Activated CD4-positive, alpha-beta T cell treated with anti-CD3 and anti-CD28 coated beads for 36 hours (primary cell): ENCODE measurements around the gene PRDX5. TPM values are rescaled to one million over a fixed set of nuclear protein-coding genes. Genes with fewer than 3 reads are reported as not detected.
A peak's percentile ranks its signal among the peaks of the same experiment; 100 is the strongest.

Source experiments
- ATAC-seq: fragments of 200-7000 bp; cut with Tn5 transposase; one replicate; pipeline ENCODE4 v1.10.0; 2021; ENCODE audit warnings: mild to moderate bottlenecking, moderate library complexity
- CTCF ChIA-PET: fragments of 350-600 bp; sonication (Branson Sonifier 250); formaldehyde crosslinking; loops from one replicate; lab custom pipeline; 2021; ENCODE audit warnings: antibody characterized with exemption; lab: Charles Lee
- POLR2A ChIA-PET: fragments of 350-600 bp; sonication (Branson Sonifier 250); formaldehyde crosslinking; loops from one replicate; lab custom pipeline; 2021; ENCODE audit warnings: antibody characterized with exemption, inconsistent platforms; lab: Charles Lee
- DNase-seq: peaks from one replicate; pipeline ENCODE4 v3.0.0-alpha.2; 2020
- H3K27ac Mint-ChIP-seq: one replicate; pipeline ENCODE4 v1.8.0; 2021; ENCODE audit warnings: mixed read lengths
- H3K27me3 Mint-ChIP-seq: one replicate; pipeline ENCODE4 v1.8.0; 2021; ENCODE audit warnings: mixed read lengths
- H3K36me3 Mint-ChIP-seq: one replicate; pipeline ENCODE4 v1.8.0; 2021; ENCODE audit warnings: low read depth, mixed read lengths
- H3K4me1 Mint-ChIP-seq: one replicate; pipeline ENCODE4 v1.8.0; 2021; ENCODE audit warnings: mixed read lengths
- H3K4me3 Mint-ChIP-seq: one replicate; pipeline ENCODE4 v1.8.0; 2021; ENCODE audit warnings: mild to moderate bottlenecking, moderate library complexity, mixed read lengths
- H3K9me3 Mint-ChIP-seq: one replicate; pipeline ENCODE4 v1.8.0; 2021; ENCODE audit warnings: low read depth, mixed read lengths
- intact Hi-C, 2 experiments: fragments of 100-400 bp; cut with DNase I in 1 of 2; cut with micrococcal nuclease in 1 of 2; formaldehyde crosslinking; loops; one replicate each; pipeline versions ENCODE4 v1.14.2 to v1.15.1; 2022 to 2024; cut with DNase I, micrococcal nuclease
- microRNA-seq: library from miRNA; unstranded; fragments of <30 nt; microRNA quantifications from one replicate; pipeline ENCODE4 v1.2.0, GENCODE V29; 2021; ENCODE audit warnings: borderline replicate concordance
- total RNA-seq, 2 experiments: library from RNA; stranded (reverse); gene quantifications; one replicate each; pipeline ENCODE4 v1.2.3, GENCODE V29; 2021

Gene PRDX5
- total RNA-seq, 2 experiments from 2014 or later, result 110 to 142 TPM

DNA sequence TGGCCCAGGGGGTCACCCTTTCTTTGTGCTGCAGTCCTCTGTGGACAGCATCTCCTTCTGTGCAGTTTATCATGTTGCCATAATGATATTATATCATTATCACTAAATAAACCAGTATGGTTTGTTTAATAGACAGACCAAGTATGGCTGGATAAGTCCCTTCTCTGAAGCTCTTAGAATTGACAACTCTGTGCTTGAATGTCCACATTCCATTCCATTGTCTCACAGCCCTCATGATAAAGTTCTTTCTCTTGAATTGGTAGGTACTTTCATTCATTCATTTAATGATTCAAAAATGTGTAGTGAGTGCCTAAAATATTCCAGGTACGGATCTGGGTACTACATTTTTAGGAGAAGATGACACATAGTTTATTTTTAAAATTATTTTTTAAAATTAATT, 48.8 kb downstream of the PRDX5 start:
- peaks cover 49% of the 10 kb centered on the region for H3K36me3 Mint-ChIP-seq

DNA sequence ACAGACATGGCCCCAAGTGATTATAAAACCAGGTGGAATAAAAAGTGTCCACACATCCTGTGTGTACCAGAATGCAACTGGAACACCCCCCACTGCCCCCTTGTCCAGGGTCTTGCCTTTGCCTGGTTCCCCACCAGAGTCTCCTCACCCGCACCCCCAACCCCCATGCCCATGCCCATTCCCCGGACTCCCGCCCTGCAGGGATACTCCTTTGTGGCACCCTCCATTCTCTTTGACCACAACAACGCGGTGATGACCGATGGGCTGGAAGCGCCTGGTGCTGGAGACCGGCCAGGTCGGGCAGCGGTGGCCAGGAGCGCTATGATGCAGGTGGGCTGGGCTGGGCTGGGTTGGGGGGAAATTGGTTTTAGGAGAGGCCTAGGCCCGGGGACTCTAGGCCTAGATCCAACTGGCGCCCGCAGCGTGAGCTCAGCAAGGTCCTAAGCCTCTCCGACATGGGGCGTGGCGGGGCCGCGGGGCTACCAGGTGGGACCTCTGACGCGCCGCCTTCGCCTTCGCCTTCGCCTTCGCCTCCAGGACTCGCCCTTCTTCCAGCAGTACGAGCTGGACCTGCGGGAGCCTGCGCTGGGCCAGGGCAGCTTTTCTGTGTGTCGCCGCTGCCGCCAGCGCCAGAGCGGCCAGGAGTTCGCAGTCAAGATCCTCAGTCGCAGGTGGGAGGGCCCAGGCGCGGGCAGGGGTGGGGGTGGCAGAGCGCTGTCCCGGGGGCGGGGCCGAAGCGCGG, 50.2 kb downstream of the PRDX5 start:
- no peaks in the 10 kb centered on the region for H3K27me3 Mint-ChIP-seq
- no peaks in the 10 kb centered on the region for H3K4me1 Mint-ChIP-seq
- POLR2A ChIA-PET, result no interaction called here
- intact Hi-C loops, result no loop called here
- DNase-seq (no peak), ATAC-seq (no peak)
- peaks cover 38% of the 10 kb centered on the region for H3K36me3 Mint-ChIP-seq
- no peak overlapping the region for H3K4me3 Mint-ChIP-seq
- no peak overlapping the region for H3K27ac Mint-ChIP-seq
- CTCF ChIA-PET, result interaction anchor here (0.6 to 1.8 kb wide), 2 partner anchors 11 to 283 kb away, joined by 3 to 6 read pairs; no protein-coding TSS in a partner anchor
- H3K9me3 Mint-ChIP-seq, result no peaks in the 10 kb centered on the region

More for the DNA sequence above, 48.8 kb downstream of the PRDX5 start:
- ChIA-PET POLR2A (no interaction called here), CTCF (no interaction called here)
- peaks cover 5% of the 10 kb centered on the region for H3K4me1 Mint-ChIP-seq
- H3K27ac Mint-ChIP-seq, result no peak overlapping the region
- H3K4me3 Mint-ChIP-seq, result no peak overlapping the region
- H3K9me3 Mint-ChIP-seq, result no peaks in the 10 kb centered on the region
- no peaks in the 10 kb centered on the region for H3K27me3 Mint-ChIP-seq
- DNase-seq (no peak), ATAC-seq (no peak)
- intact Hi-C loops, result no loop called here

DNA sequence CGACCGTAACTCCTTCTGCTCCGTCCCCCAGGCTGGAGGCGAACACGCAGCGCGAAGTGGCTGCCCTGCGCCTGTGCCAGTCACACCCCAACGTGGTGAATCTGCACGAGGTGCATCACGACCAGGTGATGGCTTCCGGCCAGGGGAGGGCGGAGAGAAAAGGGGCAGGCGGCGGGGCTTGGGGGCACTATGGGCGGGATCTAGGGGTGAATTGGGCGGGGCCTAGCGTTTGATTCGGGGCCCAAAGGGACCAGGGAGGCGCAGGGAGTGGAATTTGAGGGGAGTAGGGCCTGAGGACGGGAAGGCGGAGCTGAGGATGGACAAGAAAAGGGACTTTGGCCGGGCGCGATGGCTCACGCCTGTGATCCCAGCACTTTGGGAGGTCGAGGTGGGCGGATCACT, 50.8 kb downstream of the PRDX5 start:
- Mint-ChIP-seq H3K4me1 (no peaks in the 10 kb centered on the region), H3K27me3 (no peaks in the 10 kb centered on the region), H3K36me3 (peaks cover 37% of the 10 kb centered on the region), H3K27ac (no peak overlapping the region), H3K4me3 (no peak overlapping the region), H3K9me3 (no peaks in the 10 kb centered on the region)
- intact Hi-C loops, result no loop called here
- ATAC-seq (no peak), DNase-seq (no peak)
- ChIA-PET CTCF (interaction anchor here (1.8 kb wide), 1 partner anchor 12 kb away, joined by 6 read pairs; no protein-coding TSS in a partner anchor), POLR2A (no interaction called here)

DNA sequence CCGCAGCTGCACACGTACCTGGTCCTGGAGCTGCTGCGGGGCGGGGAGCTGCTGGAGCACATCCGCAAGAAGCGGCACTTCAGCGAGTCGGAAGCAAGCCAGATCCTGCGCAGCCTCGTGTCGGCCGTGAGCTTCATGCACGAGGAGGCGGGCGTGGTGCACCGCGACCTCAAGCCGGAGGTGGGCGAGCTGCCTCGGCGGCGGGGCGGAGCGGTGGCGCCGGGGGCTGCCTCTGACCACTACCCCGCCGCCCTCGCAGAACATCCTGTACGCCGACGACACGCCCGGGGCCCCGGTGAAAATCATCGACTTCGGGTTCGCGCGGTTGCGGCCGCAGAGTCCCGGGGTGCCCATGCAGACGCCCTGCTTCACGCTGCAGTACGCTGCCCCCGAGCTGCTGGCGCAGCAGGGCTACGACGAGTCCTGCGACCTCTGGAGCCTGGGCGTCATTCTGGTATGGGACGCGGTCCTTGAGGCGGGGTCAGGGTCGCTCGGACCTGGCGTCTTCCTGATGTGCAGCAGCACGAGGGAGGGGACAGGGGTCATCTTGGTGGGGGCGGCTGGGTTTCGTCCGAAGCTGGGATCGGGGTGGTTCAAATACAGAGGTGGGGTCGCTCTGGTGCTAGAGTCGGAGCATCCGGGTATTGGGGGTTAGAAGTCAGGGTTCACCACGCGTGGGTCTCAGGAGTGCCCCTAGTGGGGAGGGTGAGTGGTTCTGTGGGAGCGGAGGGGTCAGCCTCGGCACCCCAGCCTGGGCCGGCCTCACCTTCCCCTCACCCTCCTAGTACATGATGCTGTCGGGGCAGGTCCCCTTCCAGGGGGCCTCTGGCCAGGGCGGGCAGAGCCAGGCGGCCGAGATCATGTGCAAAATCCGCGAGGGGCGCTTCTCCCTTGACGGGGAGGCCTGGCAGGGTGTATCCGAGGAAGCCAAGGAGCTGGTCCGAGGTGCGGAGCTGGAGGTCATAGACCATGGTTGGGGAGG, 51.8 kb downstream of the PRDX5 start:
- Mint-ChIP-seq H3K9me3 (no peaks in the 10 kb centered on the region), H3K27me3 (no peaks in the 10 kb centered on the region), H3K36me3 (peaks cover 34% of the 10 kb centered on the region), H3K4me1 (no peaks in the 10 kb centered on the region), H3K4me3 (no peak overlapping the region), H3K27ac (no peak overlapping the region)
- no peak for DNase-seq
- POLR2A ChIA-PET, result no interaction called here
- intact Hi-C loops, result no loop called here
- ATAC-seq, result no peak
- CTCF ChIA-PET, result no interaction called here

DNA sequence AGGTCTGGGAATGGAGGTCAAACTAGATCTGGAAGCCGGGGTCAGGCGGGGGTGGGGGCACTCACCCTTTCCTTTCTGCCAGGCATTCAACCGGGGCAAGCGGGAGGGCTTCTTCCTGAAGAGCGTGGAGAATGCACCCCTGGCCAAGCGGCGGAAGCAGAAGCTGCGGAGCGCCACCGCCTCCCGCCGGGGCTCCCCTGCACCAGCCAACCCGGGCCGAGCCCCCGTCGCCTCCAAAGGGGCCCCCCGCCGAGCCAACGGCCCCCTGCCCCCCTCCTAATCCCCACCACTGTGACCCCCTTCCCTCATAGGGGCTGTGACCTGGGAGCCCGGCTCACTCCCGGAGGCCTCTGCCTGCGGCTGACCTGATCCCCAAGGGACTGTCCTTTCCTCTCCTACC, 53.3 kb downstream of the PRDX5 start:
- Mint-ChIP-seq H3K4me1 (no peaks in the 10 kb centered on the region), H3K27me3 (no peaks in the 10 kb centered on the region), H3K27ac (no peak overlapping the region), H3K9me3 (no peaks in the 10 kb centered on the region), H3K36me3 (peaks cover 22% of the 10 kb centered on the region), H3K4me3 (no peak overlapping the region)
- POLR2A ChIA-PET, result no interaction called here
- no peak for ATAC-seq
- intact Hi-C loops, result no loop called here
- no peak for DNase-seq
- CTCF ChIA-PET, result interaction anchor here (0.7 kb wide), 1 partner anchor 79 kb away, joined by 4 read pairs; no protein-coding TSS in a partner anchor

Small RNA genes within 50 kb of the gene (microRNA-seq; reads per million reads assigned to microRNA genes)
- gene MIR1237 (4.9 reads per million, percentile 13 among the genes with 10 or more reads in this experiment), gene MIR7155 (2.8 reads per million)

Other genes with a start within 250 kb of the PRDX5 start
- 10 to 100 TPM; 26.4 to 28.6 TPM for gene MACROD1, start 152.0 kb upstream of the PRDX5 start, total RNA-seq
- 100 to 1,000 TPM; 398 to 403 TPM for gene STIP1, start 131.9 kb upstream of the PRDX5 start, total RNA-seq
- gene FERMT3, start 111.4 kb upstream of the PRDX5 start, total RNA-seq, result 100 to 1,000 TPM; 182 to 184 TPM
- 10 to 100 TPM; 23.9 to 27.1 TPM for gene TRPT1, start 91.9 kb upstream of the PRDX5 start, total RNA-seq
- 10 to 100 TPM; 61.8 to 74.1 TPM for gene NUDT22, start 91.8 kb upstream of the PRDX5 start, total RNA-seq
- gene DNAJC4, start 87.6 kb upstream of the PRDX5 start, total RNA-seq, result 10 to 100 TPM; 21.9 to 23.1 TPM
- 10 to 100 TPM; 80.0 to 80.3 TPM for gene VEGFB, start 83.5 kb upstream of the PRDX5 start, total RNA-seq
- gene FKBP2, start 77.0 kb upstream of the PRDX5 start, total RNA-seq, result 10 to 100 TPM; 19.9 to 21.3 TPM
- gene PPP1R14B, start 71.2 kb upstream of the PRDX5 start, total RNA-seq, result 100 to 1,000 TPM; 261 to 267 TPM
- gene PLCB3, start 66.6 kb upstream of the PRDX5 start, total RNA-seq, result 10 to 100 TPM in 1 of 2 experiments, 1 to 10 TPM in 1; 9.0 to 10.9 TPM
- 10 to 100 TPM; 21.3 to 22.9 TPM for gene BAD, start 33.5 kb upstream of the PRDX5 start, total RNA-seq
- 10 to 100 TPM; 23.6 to 27.2 TPM for gene GPR137, start 32.3 kb upstream of the PRDX5 start, total RNA-seq
- not detected for gene KCNK4, start 26.8 kb upstream of the PRDX5 start, total RNA-seq
- under 1 TPM in 1 of 2 experiments, not detected in 1; 0.39 TPM for gene CATSPERZ, start 17.8 kb upstream of the PRDX5 start, total RNA-seq
- 10 to 100 TPM; 19.0 to 29.6 TPM for gene ESRRA, start 12.6 kb upstream of the PRDX5 start, total RNA-seq
- 100 to 1,000 TPM; 185 to 243 TPM for gene TRMT112, start 562 bp upstream of the PRDX5 start, total RNA-seq
- gene CCDC88B, start 22.1 kb downstream of the PRDX5 start, total RNA-seq, result 10 to 100 TPM; 58.4 to 71.3 TPM
- 10 to 100 TPM; 22.0 to 30.2 TPM for gene RPS6KA4, start 41.0 kb downstream of the PRDX5 start, total RNA-seq
- gene SLC22A11, start 237.8 kb downstream of the PRDX5 start, total RNA-seq, result under 1 TPM in 1 of 2 experiments, not detected in 1; 0.05 TPM